NCI-H1105 (cell line): ENCODE measurements around the gene PIK3AP1.
"Not testable (repeated sequence)": the region's sequence is repeated elsewhere in the genome, so short reads cannot be mapped to it uniquely, and the experiment has no call there.

ENCODE experiments used
- DNase-seq: peaks from one replicate; lab custom pipeline; 2025; lab: John Stamatoyannopoulos, UW

Gene PIK3AP1

DNA sequence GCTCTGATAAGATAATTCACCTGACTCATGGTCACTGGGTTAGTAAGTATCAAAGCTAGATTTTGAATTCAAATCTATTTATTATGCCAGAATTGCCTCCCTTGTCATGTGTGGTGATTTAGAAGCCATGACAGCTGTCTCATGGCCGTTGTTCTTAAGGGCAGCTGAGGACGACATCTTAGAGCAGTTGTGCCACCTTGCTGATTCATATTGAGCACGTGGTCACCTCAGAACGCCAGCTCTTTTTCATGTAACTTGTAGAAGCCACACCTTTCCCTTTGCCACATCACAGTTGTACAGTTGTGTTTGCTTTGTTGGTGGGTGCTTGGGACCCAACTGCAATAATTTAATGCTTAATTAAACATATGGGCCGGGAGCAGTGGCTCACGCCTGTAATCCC lies 4.3 kb upstream of the PIK3AP1 start:
- no peak for DNase-seq

- DNase-seq: no peak
Measured at GRCh38 chr10:96721207-96721572, 876 bp upstream of the PIK3AP1 start.

- DNase-seq: no peak
Measured at GRCh38 chr10:96719850-96720421, 378 bp downstream of the PIK3AP1 start.

DNA sequence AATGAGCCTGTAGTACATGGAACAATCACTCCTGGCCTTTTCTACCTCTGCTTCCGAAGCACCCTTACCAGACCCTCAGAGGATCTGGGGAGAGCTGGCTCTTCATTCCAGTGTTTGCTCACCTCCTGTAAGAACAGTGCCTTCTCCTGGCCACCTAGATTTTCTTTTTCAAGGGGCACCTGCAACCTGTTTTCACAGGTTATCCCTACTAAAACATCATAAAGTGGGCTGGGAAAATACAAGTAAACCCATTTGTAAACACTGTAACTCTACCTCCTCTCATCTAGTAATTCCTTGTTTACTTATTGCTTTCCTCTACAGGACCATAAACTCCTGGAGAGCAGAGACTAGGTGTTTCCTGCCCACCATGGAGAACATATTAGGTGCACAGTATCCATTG lies 1.1 kb downstream of the PIK3AP1 start:
- DNase-seq: no peak

DNA sequence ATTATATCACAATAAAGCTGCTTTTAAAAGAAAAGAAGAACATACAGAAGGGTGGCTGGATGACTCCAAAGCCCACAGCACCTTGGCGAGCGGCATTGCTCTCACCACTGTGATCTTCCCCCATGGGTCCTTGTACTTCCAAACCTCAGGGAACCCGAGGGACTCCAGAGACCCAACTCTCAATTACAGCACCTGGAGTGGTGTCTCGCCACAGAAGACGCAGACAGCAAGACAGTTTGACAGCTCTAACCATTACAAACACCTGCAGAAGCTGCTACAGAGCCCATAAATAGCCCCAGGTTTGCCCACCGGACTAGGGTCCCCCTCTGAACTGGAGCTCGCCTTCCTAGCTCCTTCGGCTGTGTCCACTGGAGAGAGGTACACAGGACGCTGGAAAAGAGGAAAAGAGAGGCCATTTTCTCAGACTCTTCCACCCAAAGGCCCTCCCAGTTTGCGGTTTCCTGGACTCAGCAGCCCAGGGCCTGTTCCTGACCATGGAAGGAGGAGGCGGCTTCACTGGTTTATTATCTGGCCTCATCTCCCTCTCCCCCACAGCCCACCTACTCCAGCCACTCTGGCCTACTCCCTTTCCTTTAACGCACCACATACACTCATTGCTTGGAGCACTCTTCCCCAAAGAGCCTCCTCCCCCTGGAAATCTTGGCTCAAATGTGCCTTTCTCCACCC lies 1.9 kb downstream of the PIK3AP1 start:
- DNase-seq: no peak

GRCh38 chr10:96716390-96716789 lies 3.9 kb downstream of the PIK3AP1 start:
- no peak for DNase-seq

DNA sequence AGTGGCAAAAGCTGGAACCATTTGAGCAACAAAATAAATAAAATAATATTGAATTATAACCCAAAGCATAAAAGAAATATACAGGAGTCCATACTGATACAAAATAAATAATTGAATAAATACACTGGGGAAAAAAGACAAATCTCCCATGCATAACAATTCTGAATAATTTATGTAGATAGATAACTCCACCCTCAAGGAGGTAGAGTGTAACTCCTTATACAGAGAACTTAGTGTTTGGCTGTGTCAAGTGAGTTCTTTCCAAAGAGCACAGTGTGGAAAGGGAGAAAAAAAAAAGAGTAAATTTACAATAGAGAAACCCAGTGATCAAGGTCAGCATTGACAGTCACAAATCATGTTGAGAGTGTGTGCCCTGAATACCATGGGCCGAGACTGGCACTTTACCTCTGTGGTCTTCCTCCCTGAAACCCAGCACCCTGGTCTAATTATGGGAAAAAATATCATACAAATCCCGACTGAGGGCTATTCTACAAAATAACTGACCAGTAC lies 5.5 kb downstream of the PIK3AP1 start:
- no peak for DNase-seq

- DNase-seq: no peak
Measured at GRCh38 chr10:96714031-96714590, 6.2 kb downstream of the PIK3AP1 start.

- DNase-seq: no peak
Measured at GRCh38 chr10:96712662-96713271, 7.5 kb downstream of the PIK3AP1 start.

DNA sequence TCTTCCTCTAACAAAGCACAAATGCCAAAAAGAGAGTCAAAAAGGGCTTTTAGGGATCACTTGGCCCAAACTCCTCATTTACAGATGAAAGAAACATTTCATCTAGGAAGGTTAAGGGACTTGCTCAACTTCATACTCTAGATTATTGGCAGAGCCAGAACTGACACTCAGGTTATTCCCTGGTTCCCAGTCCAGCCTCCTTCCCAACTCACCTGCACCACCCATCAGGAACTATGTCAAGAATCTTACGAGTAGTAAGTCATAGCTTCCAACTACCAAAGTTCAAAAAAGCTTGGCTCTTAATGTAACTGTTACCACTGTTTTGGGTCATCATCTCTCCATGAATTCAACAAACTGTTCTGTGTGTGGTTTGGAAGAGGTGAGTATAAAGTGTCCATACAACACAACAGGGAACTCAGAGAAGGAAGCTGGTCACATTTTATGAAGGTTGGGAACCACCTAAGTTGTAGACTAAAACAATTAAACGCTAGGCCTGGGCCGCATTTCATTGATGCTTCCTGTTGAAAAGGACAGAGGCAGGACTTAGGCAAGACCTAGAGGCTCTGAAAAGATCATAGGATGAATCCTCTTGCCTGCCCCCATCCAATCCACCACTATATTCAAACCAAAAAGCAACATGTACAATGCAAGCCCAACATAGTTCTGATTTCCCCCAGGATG lies 9.1 kb downstream of the PIK3AP1 start:
- no peak for DNase-seq

DNA sequence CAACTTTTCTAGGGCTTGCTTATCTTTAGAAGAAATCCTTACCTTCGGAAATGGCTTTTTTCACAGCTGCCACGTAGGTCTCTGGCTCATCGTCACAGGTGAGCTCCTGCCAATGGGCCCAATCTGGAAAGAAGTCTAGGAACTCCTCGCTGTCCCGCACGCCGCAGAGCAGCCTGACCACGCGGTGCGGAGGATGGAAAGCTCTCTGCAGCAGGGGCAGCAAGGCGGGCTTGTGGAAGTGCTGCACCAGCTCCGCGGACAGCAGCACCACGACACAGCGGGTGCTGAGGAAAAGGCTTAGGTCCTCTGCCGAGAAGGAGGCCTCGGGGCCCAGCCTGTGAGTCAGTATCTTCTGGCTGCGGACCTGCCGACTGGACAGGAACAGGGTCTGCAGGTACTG lies 10.8 kb downstream of the PIK3AP1 start:
- DNase-seq: no peak

GRCh38 chr10:96708996-96709395 lies 11.3 kb downstream of the PIK3AP1 start:
- no peak for DNase-seq

DNA sequence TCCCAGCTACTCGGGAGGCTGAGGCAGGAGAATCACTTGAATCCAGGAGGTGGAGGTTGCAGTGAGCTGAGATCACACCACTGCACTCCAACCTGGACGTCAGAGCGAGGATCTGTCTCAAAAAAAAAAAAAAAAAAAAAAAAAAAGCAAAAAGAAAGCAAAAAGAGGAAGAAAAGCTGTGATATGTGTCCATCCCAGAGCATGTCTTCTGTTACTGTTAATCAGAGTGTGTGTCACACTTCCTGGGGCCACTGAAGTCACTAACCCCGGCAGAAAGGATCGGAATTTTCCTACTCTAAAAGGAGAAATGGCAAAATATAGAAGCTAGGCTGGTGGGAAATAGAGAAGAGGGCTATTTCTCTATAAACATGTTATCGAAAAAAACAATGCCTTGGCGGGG lies 11.9 kb downstream of the PIK3AP1 start:
- DNase-seq: no peak

- no peak for DNase-seq
Measured at GRCh38 chr10:96706331-96706853, 13.9 kb downstream of the PIK3AP1 start.

DNA sequence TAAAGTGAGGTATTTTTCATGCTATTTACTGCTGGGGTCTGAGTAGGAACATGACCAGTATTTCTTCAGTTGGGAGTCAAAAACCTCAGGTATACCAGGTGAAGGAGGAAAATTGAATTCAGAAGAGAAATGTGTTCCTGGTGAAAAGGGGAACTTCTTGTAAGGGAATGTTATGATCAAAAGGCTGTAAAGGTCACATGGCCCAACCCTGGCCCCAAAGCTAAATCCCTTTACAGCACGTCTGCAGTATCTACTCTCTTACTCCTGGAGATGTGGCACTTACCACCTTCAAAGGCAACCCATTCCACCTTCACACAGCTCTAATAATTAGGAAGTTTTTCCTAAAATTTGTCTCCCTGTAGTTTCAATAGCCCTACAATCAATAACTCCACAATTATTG lies 15.2 kb downstream of the PIK3AP1 start:
- DNase-seq: no peak

GRCh38 chr10:96704563-96704962 lies 15.8 kb downstream of the PIK3AP1 start:
- DNase-seq: no peak

DNA sequence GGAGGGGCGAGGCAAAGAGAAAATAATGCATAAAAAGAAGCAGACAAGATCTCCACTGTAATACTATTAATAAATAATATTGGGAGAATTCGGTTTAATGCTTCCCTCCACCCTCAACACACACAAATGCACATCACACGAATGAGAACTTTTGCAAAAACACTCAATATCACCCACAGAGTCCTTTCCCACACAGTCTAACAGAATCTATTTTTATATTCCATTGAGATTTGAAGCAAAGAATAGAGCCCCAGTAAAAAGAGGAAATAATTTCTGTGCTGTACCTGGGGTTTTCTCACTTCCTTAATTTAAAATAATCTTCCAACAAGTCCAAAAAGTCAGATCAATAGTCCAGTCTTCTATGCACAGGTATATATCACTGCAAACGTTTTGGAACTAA lies 17.0 kb downstream of the PIK3AP1 start:
- DNase-seq: no peak

GRCh38 chr10:96701265-96701664 lies 19.0 kb downstream of the PIK3AP1 start:
- DNase-seq: no peak

GRCh38 chr10:96700374-96701099 lies 19.8 kb downstream of the PIK3AP1 start:
- DNase-seq: no peak

DNA sequence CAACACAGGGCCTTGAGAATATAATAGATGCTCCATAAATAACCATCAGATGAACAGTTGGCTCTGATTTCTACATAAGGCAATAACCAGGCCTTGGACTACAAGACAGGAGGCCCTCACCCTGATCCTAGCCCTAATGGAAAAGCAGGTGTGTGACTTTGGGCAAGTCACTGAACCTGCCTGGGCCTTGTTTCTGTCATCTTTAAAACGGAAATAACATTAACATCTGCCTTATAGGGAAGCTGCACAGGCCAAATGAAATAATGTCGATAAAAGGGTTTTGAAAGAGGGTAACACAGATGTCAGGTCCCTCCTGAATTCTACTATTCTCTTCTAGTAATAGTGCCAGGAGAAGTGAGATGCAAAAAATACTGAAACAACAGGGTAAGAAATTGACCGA lies 20.7 kb downstream of the PIK3AP1 start:
- DNase-seq: no peak

GRCh38 chr10:96698305-96698704 lies 22.0 kb downstream of the PIK3AP1 start:
- not testable (repeated sequence) for DNase-seq

DNA sequence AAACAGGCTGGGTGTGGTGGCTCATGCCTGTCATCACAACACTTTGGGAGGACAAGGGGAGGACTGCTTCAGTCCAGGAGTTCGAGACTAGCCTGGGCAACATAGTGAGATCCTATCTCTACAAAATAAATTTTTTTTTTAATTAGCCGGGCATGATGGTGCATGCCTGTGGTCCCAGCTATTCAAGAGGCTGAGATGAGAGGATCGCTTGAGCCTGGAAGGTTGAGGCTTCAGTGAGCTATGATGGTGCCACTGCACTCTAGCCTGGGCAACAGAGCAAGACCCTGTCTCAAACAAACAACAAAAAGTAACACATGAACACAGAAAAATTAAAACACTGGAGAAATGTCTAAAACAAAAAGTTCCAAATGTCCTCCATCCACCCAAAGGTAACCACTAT lies 22.9 kb downstream of the PIK3AP1 start:
- no peak for DNase-seq
